HG03342 (cell line): ENCODE results near the gene SOX13.

Experiments used
- ATAC-seq: cut with Tn5 transposase; IDR thresholded peaks from one replicate; pipeline ENCODE4 v1.9.1; 2021; ENCODE audit warnings: mild to moderate bottlenecking, moderate library complexity; ENCODE audit not compliant: unreplicated experiment

The SOX13 gene

DNA sequence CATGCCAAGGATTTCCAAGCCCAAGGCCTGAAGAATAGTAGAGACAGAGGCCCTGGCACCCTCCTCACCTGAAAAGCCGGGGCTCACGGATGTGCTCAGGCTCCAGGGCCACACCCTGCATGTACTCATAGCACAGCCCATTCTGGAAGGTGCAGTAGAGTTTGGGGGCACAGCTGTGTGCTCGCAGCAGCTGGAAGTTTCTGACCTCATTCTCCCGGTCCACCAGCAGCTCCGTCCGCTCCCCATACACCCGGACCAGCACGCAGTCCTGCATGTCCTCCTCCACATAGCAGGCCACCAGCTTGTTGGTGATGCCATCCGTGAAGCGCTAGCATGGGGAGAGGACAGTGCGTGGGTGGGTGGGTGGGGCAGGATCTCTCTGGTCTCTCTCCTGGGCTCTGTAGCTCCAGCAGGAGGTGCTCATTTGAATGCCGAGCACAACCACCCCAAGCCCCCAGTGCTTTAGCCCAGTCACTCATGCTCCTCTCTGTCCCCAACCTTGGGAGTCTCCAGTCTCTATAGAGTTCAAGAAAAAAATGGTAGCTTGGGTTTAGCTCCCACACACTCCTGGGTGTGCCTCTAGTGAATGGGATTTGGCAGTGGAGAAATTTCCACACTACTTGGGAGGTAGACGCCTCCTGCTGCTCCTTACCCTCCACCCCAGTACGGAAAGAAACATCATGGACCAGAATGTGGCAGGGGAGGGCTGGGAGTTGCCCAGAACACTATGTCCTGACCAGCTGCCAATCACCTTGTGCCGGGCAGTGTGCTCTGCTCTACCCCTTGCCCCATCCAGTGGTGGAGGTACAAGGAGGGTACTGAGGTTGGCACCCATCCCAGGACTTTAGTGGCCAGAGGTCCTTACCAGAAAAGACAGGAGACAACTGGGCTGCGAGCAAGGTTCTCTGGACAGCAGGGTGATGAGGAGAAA is 77.0 kb downstream of the SOX13 start:
- no peak for ATAC-seq

- ATAC-seq = no peak
Measured at GRCh38 chr1:204150702-204151551, 78.0 kb downstream of the SOX13 start.

DNA sequence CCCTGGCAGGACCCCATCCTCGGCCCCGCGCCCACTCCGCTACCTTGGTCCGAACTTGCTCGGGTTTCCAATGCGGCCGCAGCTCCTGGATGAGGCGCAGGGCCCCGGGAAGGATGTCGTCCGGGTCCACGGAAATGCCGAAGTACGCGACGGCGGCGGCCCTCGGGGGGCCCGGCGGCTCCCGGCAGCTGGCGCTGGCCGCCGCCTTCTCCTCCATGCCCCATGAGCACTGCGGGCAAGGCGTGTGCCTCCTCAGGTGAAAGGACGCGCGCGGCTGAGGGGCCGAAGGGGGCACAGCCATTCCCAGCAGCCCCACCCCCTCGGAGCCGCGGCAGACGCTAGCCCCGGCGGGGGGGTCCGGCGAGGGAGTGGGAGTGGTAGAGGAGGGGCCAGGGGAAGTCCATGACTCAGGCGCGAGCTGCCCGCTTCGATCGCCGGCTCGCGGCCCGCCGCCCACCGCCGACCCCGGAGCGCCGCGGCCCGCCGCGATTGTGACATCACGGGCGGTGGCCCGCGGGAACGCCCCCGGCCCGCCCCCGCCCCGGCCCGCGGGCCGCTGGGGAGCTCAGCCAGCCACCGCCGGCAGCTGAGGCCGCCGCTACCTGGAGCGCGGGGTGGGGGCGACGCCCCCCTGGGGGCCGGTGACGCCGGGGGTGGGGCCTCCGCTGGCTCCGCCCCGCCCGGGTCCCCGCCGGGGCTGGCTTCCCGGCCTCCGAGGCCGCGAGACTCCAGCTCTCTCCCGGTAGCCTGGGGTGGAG is 78.8 kb downstream of the SOX13 start, which contains the start of gene ETNK2:
Gene ETNK2, minus strand, starts transcription at position 493 of the 758 bp plus-strand sequence. Its CDS starts 192 bp downstream, at position 301.
- no peak for ATAC-seq

DNA sequence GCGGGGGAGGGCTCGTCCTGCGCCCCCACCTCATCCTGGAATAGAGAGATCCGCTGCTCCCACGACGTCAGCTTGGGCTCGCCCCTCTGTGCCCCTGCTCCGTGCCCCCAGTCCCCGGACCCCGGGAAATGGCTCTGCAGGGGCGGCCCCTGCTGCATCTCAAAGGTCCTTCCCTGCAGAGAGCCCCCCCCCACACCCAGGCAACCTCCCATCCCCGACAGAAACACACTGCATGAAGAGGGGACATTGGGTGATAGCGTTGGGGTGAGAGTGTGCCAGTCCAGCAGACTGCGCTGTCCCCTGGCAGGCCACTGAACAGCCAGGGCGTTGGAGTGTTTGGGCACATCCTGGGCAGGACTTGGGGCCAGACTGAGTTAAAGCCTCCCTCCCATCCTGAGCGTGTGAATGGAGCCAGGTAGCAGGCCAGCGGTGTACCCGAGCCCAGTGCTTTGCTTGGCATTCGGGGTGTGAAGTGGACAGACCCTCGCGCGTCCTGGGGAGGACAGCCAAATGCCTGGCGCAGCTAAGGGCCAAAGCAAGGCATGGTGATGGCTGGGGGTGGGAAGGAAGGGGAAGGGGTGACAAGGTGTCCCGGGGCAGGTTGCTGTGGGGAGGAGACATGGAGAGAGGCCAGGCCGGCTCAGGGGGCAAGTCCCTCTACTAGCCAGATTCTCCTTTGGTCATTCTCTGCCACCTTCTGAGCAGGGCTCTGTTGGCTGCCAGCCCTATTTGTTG is 79.6 kb downstream of the SOX13 start:
- no peak for ATAC-seq

DNA sequence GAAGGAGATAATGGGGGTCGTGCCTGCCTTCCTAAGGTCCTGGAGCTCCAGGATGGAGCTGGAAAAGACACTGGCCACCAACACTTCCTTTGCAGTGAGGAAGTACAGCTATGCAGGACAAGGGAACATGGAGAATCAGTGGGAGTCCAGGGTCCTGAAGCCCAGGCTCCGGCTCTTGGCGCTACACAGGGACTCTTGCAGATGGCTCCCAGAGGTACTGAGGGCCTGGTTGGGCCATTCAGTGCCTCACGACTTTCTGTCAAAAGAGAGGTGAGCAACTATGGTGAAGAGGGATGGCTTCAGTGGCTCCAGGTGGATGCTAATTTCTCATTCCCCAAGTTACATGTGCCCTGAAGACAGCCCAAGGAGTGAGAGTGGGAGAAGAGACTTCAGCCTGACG is 80.8 kb downstream of the SOX13 start:
- no peak for ATAC-seq

GRCh38 chr1:204154568-204155255 is 81.8 kb downstream of the SOX13 start:
- no peak for ATAC-seq

DNA sequence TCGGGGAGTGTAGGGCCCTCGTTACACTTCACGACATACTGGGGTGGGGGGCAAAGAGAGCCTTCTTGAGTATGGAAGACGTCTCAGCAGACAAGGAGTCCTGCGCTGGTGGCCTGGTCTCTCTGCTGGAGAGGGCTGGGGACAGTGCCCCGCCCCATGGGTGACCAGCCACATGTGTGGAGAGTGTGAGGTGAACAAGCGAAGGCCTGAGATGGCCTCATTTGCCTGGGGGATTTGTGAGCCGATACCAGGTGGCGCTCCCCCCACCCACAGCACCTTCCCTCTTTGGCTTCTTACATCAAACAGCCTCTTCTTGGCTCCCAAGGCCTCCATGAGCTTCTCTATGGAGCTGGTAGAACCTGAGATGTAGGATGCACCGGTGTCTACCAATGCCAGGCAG is 83.0 kb downstream of the SOX13 start:
- ATAC-seq = no peak

DNA sequence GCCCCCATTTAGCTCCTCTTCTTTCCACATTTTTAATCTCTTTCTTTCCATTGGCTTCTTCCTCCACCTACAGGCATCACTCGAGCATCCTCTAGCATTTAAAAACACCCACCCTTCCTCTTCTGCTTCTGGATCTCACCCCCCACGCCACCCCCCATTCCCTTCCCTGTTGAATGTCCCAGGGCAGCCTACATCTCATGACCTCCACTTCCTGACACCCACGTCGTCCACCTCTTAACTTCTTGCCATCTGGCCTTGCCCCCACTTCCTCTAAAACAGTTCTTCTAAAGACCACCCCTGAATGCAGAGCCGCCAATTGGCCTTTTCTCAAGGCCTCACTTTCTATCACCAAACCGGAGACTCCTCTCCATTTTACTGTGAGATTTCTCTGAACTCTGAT is 85.0 kb downstream of the SOX13 start:
- ATAC-seq = no peak

DNA sequence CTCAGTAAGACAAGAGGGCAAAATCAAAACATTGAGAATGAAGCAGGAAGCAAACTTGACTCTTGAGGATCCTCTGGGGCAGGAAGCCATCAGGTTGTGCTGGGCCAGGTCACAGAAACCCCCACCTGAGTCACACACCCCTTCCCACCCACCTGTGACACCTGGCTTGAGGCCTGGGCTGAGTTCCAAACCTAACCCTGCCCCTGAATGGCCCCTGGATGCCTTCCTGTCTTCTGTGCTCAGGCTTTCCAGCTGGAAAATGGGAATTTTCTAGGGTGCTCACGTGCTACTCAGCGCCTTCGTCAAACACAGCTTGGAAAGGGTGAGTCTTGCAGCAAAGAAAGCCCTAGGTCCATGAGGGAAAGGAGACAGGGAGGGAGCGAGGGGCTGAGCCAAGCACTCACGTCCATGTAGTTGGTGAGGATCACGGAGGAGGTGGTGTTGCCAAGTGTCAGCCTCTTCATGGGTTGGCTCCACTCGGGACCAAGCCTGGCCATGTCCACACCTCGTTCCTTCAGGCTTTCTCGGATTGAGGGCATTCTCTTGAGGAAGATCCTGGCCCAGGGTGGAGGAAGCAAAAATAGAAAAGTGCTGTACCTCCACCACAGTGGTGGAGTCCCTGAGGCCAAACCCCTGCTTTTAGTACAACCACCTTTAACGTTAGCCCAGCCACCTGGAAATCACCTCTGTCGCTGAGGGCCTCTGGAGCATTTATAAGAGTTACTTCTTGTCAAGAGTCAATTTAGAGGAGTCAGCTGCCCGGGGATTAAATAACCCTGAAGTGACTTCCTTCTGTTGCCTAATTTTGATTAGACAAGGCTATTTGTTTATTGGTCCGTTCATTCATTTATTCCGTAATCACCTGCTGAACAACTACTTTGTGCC is 88.9 kb downstream of the SOX13 start:
- no peak for ATAC-seq

- ATAC-seq = peak; percentile 63
Measured at GRCh38 chr1:204162494-204163074, 89.7 kb downstream of the SOX13 start.

- no peak for ATAC-seq
Measured at GRCh38 chr1:204166219-204166618, 93.3 kb downstream of the SOX13 start, which contains the start of gene REN. TSS of gene REN (minus strand) at chr1:204166337. CDS start at chr1:204166293, 44 bp downstream.

DNA sequence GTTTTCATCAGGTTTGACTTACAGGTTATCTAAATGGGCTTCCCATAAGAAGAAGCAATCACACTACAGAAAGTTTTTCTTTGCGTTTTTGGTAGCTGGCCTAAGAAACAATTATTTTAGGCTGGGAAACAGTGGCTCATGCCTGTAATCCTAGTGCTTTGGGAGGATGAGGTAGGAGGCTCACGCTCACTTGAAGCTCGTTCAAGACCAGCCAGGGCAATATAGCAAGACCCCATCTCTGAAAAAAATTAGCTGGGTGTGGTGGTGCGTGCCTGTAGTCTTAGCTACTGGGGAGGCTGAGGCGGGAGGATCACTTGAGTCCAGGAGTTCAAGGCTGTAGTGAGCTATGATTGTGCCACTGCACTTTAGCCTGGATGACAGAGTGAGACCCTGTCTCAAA is 94.8 kb downstream of the SOX13 start:
- no peak for ATAC-seq

DNA sequence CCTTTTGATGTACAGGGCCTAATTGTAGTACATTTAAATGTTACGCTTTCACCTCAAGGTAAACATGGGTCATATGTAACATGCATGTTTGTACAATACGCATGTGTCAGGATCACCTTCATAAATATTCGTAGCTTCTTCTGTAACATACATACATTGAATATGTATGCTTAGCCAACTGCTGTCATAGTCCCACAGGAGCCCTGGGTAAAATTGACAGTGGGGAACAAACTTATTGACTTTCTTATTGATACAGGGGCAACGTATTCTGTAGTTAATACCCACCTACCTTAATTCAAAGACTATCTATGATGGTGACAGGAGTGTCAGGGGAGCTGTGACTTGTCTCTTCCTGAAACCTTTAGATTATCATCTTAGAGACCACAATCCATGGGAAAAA is 96.9 kb downstream of the SOX13 start:
- ATAC-seq = no peak

GRCh38 chr1:204170494-204171155 is 97.7 kb downstream of the SOX13 start:
- no peak for ATAC-seq

DNA sequence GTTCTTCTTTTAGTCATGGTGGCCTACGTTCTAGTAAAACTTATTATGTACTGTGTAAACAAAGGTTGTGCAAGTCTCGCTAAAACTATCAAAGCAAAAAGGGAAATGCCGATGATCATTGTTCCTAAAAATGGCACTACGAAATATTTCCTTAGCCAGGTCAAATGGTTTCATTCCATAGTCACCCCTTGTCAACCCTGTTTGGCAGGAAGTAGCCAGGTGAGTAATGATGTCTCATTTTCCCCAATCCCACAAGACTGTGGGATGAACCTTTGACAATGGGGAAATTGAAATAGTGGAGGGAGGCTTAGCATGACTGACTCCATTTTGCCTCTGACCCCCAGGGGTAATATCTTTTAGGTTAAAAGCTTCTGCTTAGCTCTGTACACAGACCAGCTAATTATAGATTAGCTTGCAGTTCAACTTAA is 98.8 kb downstream of the SOX13 start:
- ATAC-seq = no peak

GRCh38 chr1:204172404-204173029 is 99.6 kb downstream of the SOX13 start:
- no peak for ATAC-seq

- no peak for ATAC-seq
Measured at GRCh38 chr1:204174958-204175357, 102.0 kb downstream of the SOX13 start.
